ENCODE measurements around the gene LINC01488.

LINC01488 gene

DNA sequence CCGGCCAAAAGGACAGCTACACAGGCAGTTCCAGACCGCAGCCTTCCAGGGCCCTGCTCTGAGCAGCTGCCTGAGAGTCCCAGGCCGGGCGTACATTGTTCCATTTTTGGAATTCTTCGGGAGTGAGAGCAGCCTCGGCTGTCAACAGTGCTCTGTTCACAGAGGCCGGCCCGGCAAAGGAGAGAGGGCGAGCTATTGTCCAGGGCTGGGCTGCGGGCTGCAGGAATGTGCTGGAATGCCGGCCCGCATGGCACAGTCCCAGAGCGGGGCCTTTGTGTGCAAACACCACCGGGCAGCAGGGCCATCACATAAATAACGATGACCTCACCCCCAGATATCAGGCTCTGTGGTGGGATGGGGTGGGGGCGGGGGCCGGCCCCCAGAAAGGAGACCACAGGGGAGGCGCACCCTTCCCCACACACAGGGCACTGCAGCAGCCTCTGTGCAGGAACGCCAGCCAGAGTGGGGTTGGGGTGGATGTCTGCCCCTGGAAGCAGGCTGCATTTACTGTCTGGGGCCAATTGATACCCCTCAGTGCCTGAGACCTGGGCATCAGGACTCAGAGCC is 15.8 kb downstream of the LINC01488 start:
- H3F3A ChIP-seq (ENCODE audit: control insufficient read depth, insufficient read depth), result no peaks in the 10 kb centered on the region
- no peak overlapping the region for H3K4me2 ChIP-seq (ENCODE audit: low read length)
- no peaks in the 10 kb centered on the region for H3K9me2 ChIP-seq (replicated peaks; ENCODE audit: control insufficient read depth, low read length)
- no peaks in the 10 kb centered on the region for H3K36me3 ChIP-seq (ENCODE audit: control insufficient read depth, low read length)
- H3K9me3 ChIP-seq (ENCODE audit: control insufficient read depth, insufficient read depth, low read length), result no peaks in the 10 kb centered on the region
- no peak for TF ChIP-seq EZH2phosphoT487 (IDR thresholded peaks at IDR 0.05; ENCODE audit: borderline replicate concordance, low read length)
- TF ChIP-seq, protein P1, sequence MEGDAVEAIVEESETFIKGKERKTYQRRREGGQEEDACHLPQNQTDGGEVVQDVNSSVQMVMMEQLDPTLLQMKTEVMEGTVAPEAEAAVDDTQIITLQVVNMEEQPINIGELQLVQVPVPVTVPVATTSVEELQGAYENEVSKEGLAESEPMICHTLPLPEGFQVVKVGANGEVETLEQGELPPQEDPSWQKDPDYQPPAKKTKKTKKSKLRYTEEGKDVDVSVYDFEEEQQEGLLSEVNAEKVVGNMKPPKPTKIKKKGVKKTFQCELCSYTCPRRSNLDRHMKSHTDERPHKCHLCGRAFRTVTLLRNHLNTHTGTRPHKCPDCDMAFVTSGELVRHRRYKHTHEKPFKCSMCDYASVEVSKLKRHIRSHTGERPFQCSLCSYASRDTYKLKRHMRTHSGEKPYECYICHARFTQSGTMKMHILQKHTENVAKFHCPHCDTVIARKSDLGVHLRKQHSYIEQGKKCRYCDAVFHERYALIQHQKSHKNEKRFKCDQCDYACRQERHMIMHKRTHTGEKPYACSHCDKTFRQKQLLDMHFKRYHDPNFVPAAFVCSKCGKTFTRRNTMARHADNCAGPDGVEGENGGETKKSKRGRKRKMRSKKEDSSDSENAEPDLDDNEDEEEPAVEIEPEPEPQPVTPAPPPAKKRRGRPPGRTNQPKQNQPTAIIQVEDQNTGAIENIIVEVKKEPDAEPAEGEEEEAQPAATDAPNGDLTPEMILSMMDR (IDR thresholded peaks at IDR 0.05; ENCODE audit: low read depth, low read length, poor library complexity, severe bottlenecking), result no peak
- H3K79me2 ChIP-seq (ENCODE audit: control insufficient read depth, low read length), result no peaks in the 10 kb centered on the region
- no peaks in the 10 kb centered on the region for H3K27me3 ChIP-seq (ENCODE audit: control insufficient read depth, low read length)
- no peak overlapping the region for H3K4me3 ChIP-seq (ENCODE audit: low read length)
- H3K4me1 ChIP-seq (ENCODE audit: control insufficient read depth, low read length), result no peaks in the 10 kb centered on the region
- H4K20me1 ChIP-seq (ENCODE audit: control insufficient read depth, insufficient read depth, low read depth, low read length), result no peaks in the 10 kb centered on the region
- no peak overlapping the region for H3K27ac ChIP-seq (ENCODE audit: low read depth, low read length)

DNA sequence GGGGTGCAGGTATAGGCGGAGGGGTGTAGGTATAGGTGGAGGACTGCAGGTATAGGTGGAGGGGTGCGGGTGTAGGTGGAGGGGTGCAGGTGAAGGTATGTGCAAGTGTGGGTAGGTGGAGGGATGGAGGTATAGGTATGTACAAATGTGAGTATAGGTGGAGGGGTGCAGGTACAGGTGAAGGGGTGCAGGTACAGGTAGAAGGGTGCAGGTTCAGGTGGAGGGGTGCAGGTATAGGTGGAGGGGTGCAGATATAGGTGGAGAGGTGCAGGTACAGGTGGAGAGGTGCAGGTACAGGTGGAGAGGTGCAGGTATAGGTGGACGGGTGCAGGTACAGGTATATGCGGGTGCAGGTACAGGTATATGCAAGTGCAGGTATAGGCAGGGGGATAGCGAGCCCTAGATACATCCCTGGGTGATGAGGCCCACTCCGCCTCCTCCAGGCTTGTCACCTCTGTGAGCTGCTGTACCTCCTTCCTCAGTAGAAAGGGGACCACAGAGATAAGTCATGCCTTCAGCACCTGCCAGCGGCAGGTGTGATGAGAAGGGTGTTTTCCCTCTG is 17.2 kb downstream of the LINC01488 start:
- Histone ChIP-seq H4K20me1 (ENCODE audit: control insufficient read depth, insufficient read depth, low read depth, low read length) (no peaks in the 10 kb centered on the region), H3K27ac (ENCODE audit: low read depth, low read length) (no peak overlapping the region), H3K4me2 (ENCODE audit: low read length) (no peak overlapping the region), H3K9me2 (replicated peaks; ENCODE audit: control insufficient read depth, low read length) (no peaks in the 10 kb centered on the region), H3K4me1 (ENCODE audit: control insufficient read depth, low read length) (no peaks in the 10 kb centered on the region), H3K27me3 (ENCODE audit: control insufficient read depth, low read length) (no peaks in the 10 kb centered on the region), H3K4me3 (ENCODE audit: low read length) (no peak overlapping the region), H3F3A (ENCODE audit: control insufficient read depth, insufficient read depth) (no peaks in the 10 kb centered on the region), H3K79me2 (ENCODE audit: control insufficient read depth, low read length) (no peaks in the 10 kb centered on the region), H3K36me3 (ENCODE audit: control insufficient read depth, low read length) (no peaks in the 10 kb centered on the region), H3K9me3 (ENCODE audit: control insufficient read depth, insufficient read depth, low read length) (no peaks in the 10 kb centered on the region)
- TF ChIP-seq EZH2phosphoT487 (IDR thresholded peaks at IDR 0.05; ENCODE audit: borderline replicate concordance, low read length), result no peak
- TF ChIP-seq, protein P1 (IDR thresholded peaks at IDR 0.05; ENCODE audit: low read depth, low read length, poor library complexity, severe bottlenecking), result no peak

DNA sequence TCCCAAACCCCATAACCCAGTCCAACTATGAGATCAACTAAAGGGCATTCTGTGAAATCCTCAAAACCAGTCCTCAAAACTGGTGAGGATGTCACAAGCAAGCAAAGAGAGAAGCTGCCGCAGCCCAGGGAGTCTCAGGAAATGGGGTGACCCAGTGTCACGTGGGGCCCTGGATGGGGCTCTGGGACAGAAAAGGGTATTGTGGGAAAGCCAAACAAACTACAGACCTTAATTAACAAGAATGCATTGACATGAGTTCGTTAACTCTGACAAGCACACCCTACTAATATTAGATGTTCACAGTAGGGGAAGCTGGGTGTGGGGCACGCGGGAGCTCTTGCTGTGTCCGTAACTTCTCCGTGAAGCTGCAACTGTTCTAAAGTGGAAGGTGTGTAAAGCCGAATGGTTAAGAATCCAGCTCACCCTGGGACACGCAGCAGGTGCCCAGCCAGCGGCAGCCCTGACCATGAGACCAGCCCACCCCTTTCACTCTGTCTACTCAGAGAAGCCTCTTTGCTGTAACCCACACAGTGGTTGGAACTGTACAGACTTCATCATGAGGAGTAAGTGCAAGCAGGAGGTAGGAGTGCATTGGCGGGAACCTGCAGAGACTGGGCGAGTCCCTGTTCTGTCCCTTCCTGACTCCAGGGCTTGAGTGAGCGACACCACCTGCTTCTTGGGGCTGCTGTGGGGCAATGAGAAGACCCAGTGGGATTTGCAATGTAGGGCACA is 17.9 kb downstream of the LINC01488 start:
- Histone ChIP-seq H3K9me2 (replicated peaks; ENCODE audit: control insufficient read depth, low read length) (no peaks in the 10 kb centered on the region), H3K27ac (ENCODE audit: low read depth, low read length) (no peak overlapping the region), H3K36me3 (ENCODE audit: control insufficient read depth, low read length) (no peaks in the 10 kb centered on the region), H3K79me2 (ENCODE audit: control insufficient read depth, low read length) (no peaks in the 10 kb centered on the region), H4K20me1 (ENCODE audit: control insufficient read depth, insufficient read depth, low read depth, low read length) (no peaks in the 10 kb centered on the region), H3K9me3 (ENCODE audit: control insufficient read depth, insufficient read depth, low read length) (no peaks in the 10 kb centered on the region), H3K4me3 (ENCODE audit: low read length) (no peak overlapping the region), H3K27me3 (ENCODE audit: control insufficient read depth, low read length) (no peaks in the 10 kb centered on the region), H3F3A (ENCODE audit: control insufficient read depth, insufficient read depth) (no peaks in the 10 kb centered on the region), H3K4me1 (ENCODE audit: control insufficient read depth, low read length) (no peaks in the 10 kb centered on the region), H3K4me2 (ENCODE audit: low read length) (no peak overlapping the region)
- TF ChIP-seq, protein P1 (IDR thresholded peaks at IDR 0.05; ENCODE audit: low read depth, low read length, poor library complexity, severe bottlenecking), result no peak
- no peak for TF ChIP-seq EZH2phosphoT487 (IDR thresholded peaks at IDR 0.05; ENCODE audit: borderline replicate concordance, low read length)

All from DOHH2 (cell line).